HTERT RPE-1 (cell line): ENCODE results near the gene ARMC9.
"Not testable (repeated sequence)": the region's sequence is repeated elsewhere in the genome, so short reads cannot be mapped to it uniquely, and the experiment has no call there.

Experiments
- in situ Hi-C: fragments of 300-500 bp; cut with MboI; formaldehyde crosslinking; loops from 4 replicates; pipeline ENCODE4 v1.14.3; 2020; ENCODE audit warnings: low sequenced_read_pairs

ARMC9 gene

GRCh38 chr2:231278868-231279267, 80.4 kb downstream of the ARMC9 start:
- in situ Hi-C loops = no loop called here

GRCh38 chr2:231280846-231281245, 82.4 kb downstream of the ARMC9 start:
- in situ Hi-C loops = no loop called here

GRCh38 chr2:231284296-231284695, 85.9 kb downstream of the ARMC9 start:
- in situ Hi-C loops = no loop called here

- in situ Hi-C loops = no loop called here
Observed at GRCh38 chr2:231286964-231287363, 88.5 kb downstream of the ARMC9 start.

GRCh38 chr2:231287696-231288095, 89.3 kb downstream of the ARMC9 start:
- in situ Hi-C loops = no loop called here

- in situ Hi-C loops = no loop called here
Observed at GRCh38 chr2:231288590-231288989, 90.2 kb downstream of the ARMC9 start.

GRCh38 chr2:231290321-231291015, 92.0 kb downstream of the ARMC9 start:
- in situ Hi-C loops = no loop called here

GRCh38 chr2:231292472-231293134, 94.2 kb downstream of the ARMC9 start:
- in situ Hi-C loops = no loop called here

- in situ Hi-C loops = no loop called here
Observed at GRCh38 chr2:231293163-231293562, 94.7 kb downstream of the ARMC9 start.

- in situ Hi-C loops = no loop called here
Observed at GRCh38 chr2:231294116-231294515, 95.7 kb downstream of the ARMC9 start.

- in situ Hi-C loops = no loop called here
Observed at GRCh38 chr2:231294571-231295362, 96.3 kb downstream of the ARMC9 start.

GRCh38 chr2:231295363-231295655, 96.9 kb downstream of the ARMC9 start:
- in situ Hi-C loops = no loop called here

- in situ Hi-C loops = no loop called here
Observed at GRCh38 chr2:231296401-231296974, 98.1 kb downstream of the ARMC9 start.

GRCh38 chr2:231297108-231297908, 98.9 kb downstream of the ARMC9 start:
- in situ Hi-C loops = no loop called here

GRCh38 chr2:231298091-231298490, 99.7 kb downstream of the ARMC9 start:
- in situ Hi-C loops = no loop called here

GRCh38 chr2:231299267-231299666, 100.8 kb downstream of the ARMC9 start:
- in situ Hi-C loops = no loop called here

GRCh38 chr2:231300020-231300721, 101.7 kb downstream of the ARMC9 start:
- in situ Hi-C loops = no loop called here

GRCh38 chr2:231300722-231301076, 102.3 kb downstream of the ARMC9 start:
- in situ Hi-C loops = no loop called here

- in situ Hi-C loops = not testable (repeated sequence)
Observed at GRCh38 chr2:231304259-231304658, 105.8 kb downstream of the ARMC9 start.

GRCh38 chr2:231305221-231305620, 106.8 kb downstream of the ARMC9 start:
- in situ Hi-C loops = no loop called here
